Measurements from ENCODE around the gene SWSAP1. TPM values are rescaled to one million over a fixed set of nuclear protein-coding genes. Genes with fewer than 3 reads are reported as not detected.
A peak's percentile ranks its signal among the peaks of the same experiment; 100 is the strongest.

The SWSAP1 gene
- total and polyA plus RNA-seq, 2 of the 4 experiments (the other 2 are of a cell fraction): 0.36 to 1.6 TPM

GRCh38 chr19:11382898-11383705 lies 8.6 kb downstream of the SWSAP1 start:
- ATAC-seq (ENCODE audit: low read depth): no peak
- Histone ChIP-seq H3K27ac (ENCODE audit: insufficient read depth, low read length) (no peak overlapping the region), H3K4ac (ENCODE audit: low read depth, low read length) (no peak overlapping the region), H4K8ac (ENCODE audit: low read depth in 2 of 2, low read length in 2 of 2) (peak overlapping the region in 1 of 2 experiments; percentile 32; a peak in 1 of 4 replicates), H3K4me3 (ENCODE audit: insufficient read depth, low read depth, low read length) (peak overlapping the region; percentile 39), H2AFZ (replicated peaks; ENCODE audit: low read length, poor library complexity) (peak overlapping the region; percentile 88), H3K9me3 (ENCODE audit: control insufficient read depth, insufficient read depth, low read length) (no peaks in the 10 kb centered on the region), H4K20me1 (ENCODE audit: insufficient read depth, low read length) (0 out of 2 replicates have a peak, but pooled peaks cover 4% of the 10 kb centered on the region), H3K4me2 (ENCODE audit: low read depth, low read length) (peak overlapping the region; percentile 80), H3K9ac (ENCODE audit: low read depth, low read length) (no peak overlapping the region), H3K23ac (ENCODE audit: low read depth, low read length) (peak overlapping the region; percentile 60; the same call in 1 of the 2 replicates), H3K14ac (replicated peaks; ENCODE audit: low read depth, low read length) (no peak overlapping the region), H4K5ac (ENCODE audit: low read depth, low read length) (no peak overlapping the region), H2AK5ac (ENCODE audit: low read depth, low read length) (peak overlapping the region; percentile 53), H3K9me1 (ENCODE audit: insufficient read depth, low read length) (peaks cover 16% of the 10 kb centered on the region), H3K27me3 (ENCODE audit: control insufficient read depth, insufficient read depth, low read length) (no peaks in the 10 kb centered on the region; the same call in 1 of the 2 replicates), H3K56ac (ENCODE audit: extremely low read depth, insufficient read depth, low read length) (no peak overlapping the region), H3K36me3 (ENCODE audit: control insufficient read depth, insufficient read depth, low read length) (no peaks in the 10 kb centered on the region), H3K18ac (ENCODE audit: low read depth, low read length) (no peak overlapping the region), H3K79me1 (ENCODE audit: low read depth in 1 of 2, low read length in 2 of 2) (peaks cover 8 to 22% of the 10 kb centered on the region in 2 experiments), H3K4me1 (ENCODE audit: control insufficient read depth, insufficient read depth, low read length) (peaks cover 10% of the 10 kb centered on the region), H2BK5ac (ENCODE audit: low read depth, low read length, poor library complexity, severe bottlenecking) (no peak overlapping the region), H2AK9ac (replicated peaks; ENCODE audit: low read depth, low read length, poor library complexity) (peak overlapping the region; percentile 31), H4K91ac (ENCODE audit: insufficient read depth, low read depth, low read length) (no peak overlapping the region; the same call in 1 of the 2 replicates), H2BK20ac (ENCODE audit: low read depth, low read length) (no peak overlapping the region), H2BK120ac (ENCODE audit: low read depth, low read length) (no peak overlapping the region), H2BK15ac (ENCODE audit: low read depth, low read length) (no peak overlapping the region)
- intact Hi-C loops (cut with micrococcal nuclease) (loop anchor here (5.0 kb wide), 1 partner anchor 39 kb away; no protein-coding TSS in a partner anchor), dilution Hi-C loops (cut with HindIII; ENCODE audit: low sequenced_read_pairs, unreplicated experiment) (no loop called here), in situ Hi-C loops (cut with MboI; ENCODE audit: low sequenced_read_pairs) (no loop called here)
- ChIA-PET CTCF (interaction anchor here (0.6 to 1.4 kb wide), 10 partner anchors 8 to 167 kb away, joined by 3 to 10 read pairs (median 3); partner anchors contain the start of genes CCDC159, ODAD3, SWSAP1 and TMEM205), POLR2A (ENCODE audit: unreplicated experiment) (no interaction called here)
- 0% methylated on average over 1 of the region's 65 CpGs; no CpG with 5 or more reads in 1 of the 2 experiments for WGBS, 2 experiments (ENCODE audit: extremely low coverage in 2 of 2, insufficient read length in 1 of 2)
- no peak for DNase-seq
- TF ChIP-seq CTCF (conservative IDR thresholded peaks at IDR 0.05; ENCODE audit: low read depth, low read length) (peak; percentile 60), CEBPB (IDR thresholded peaks at IDR 0.05; ENCODE audit: low read depth, low read length) (no peak), MAZ (IDR thresholded peaks at IDR 0.05; ENCODE audit: borderline replicate concordance, low read depth, low read length) (no peak; the same call in 1 of the 2 replicates), RAD21 (IDR thresholded peaks at IDR 0.05; ENCODE audit: low read length) (peak; percentile 31), MXI1 (IDR thresholded peaks at IDR 0.05; ENCODE audit: borderline replicate concordance, low read depth, low read length) (no peak), FOS (IDR thresholded peaks at IDR 0.05; ENCODE audit: low read depth, low read length) (no peak), CHD1 (IDR thresholded peaks at IDR 0.05; ENCODE audit: low read depth, low read length) (no peak)
- BruUV-seq (replicated peaks): no TSS peak

Measured in IMR-90 (cell line).